Keratinocyte (primary cell): ENCODE results near the gene FLRT1.

Experiments
- CTCF ChIP-seq, 3 experiments: IDR thresholded peaks in 1 of 3; conservative IDR thresholded peaks in 1 of 3; optimal IDR thresholded peaks in 1 of 3; 2 replicates in 2 of 3; 3 replicates in 1 of 3; pipeline versions ENCODE3 to v1.5.1; 2011; ENCODE audit warnings: low read length in 3 of 3, mild to moderate bottlenecking in 3 of 3, moderate library complexity in 2 of 3, control low read depth in 1 of 3, inconsistent platforms in 1 of 3; ENCODE audit not compliant: insufficient read depth in 2 of 3; ENCODE audit errors: extremely low read depth in 1 of 3
- EZH2 ChIP-seq: IDR thresholded peaks from one replicate; pipeline ENCODE4 v1.6.1; 2012; ENCODE audit warnings: inconsistent platforms, mild to moderate bottlenecking, low read length, moderate library complexity

GRCh38 chr11:64019106-64020037 is 16.4 kb upstream of the FLRT1 start:
- TF ChIP-seq CTCF (optimal IDR thresholded peaks at IDR 0.05 in 1 of 3, IDR thresholded peaks at IDR 0.05 in 1 of 3, conservative IDR thresholded peaks at IDR 0.05 in 1 of 3; ENCODE audit: extremely low read depth in 1 of 3, insufficient read depth in 2 of 3, low read length in 3 of 3) (no peak), EZH2 (no peak)
